GM23338 (cell line): Measurements from ENCODE around the gene ARFGEF2. TPM values are rescaled to one million over a fixed set of nuclear protein-coding genes. Genes with fewer than 3 reads are reported as not detected.

Experiments used
- ATAC-seq: fragments of 200-7000 bp; cut with Tn5 transposase; 3 replicates; pipeline ENCODE4 v1.9.1; 2020
- DNase-seq: peaks from one replicate; pipeline ENCODE4 v3.0.0-alpha.2; 2015; ENCODE audit warnings: low spot score
- H2AFZ ChIP-seq: fragments of 200-600 bp; sonication (generic); 2 replicates; pipeline ENCODE4 v1.8.0; 2016; ENCODE audit warnings: antibody characterized with exemption, mild to moderate bottlenecking, moderate library complexity
- H3F3A ChIP-seq: fragments of 200-600 bp; sonication (generic); replicated peaks from 2 replicates; pipeline ENCODE4 v1.8.0; 2017; ENCODE audit warnings: antibody characterized with exemption, mixed run types, low read depth
- H3K27ac ChIP-seq: fragments of 200-600 bp; sonication (generic); 2 replicates; pipeline ENCODE4 v1.6.1; 2016; ENCODE audit warnings: low read depth
- H3K27me3 ChIP-seq: fragments of 200-600 bp; sonication (generic); 2 replicates; pipeline ENCODE4 v1.8.0; 2016; ENCODE audit warnings: mild to moderate bottlenecking, mixed run types, moderate library complexity; ENCODE audit not compliant: insufficient read depth
- H3K36me3 ChIP-seq: fragments of 200-600 bp; sonication (generic); 2 replicates; pipeline ENCODE4 v1.8.0; 2016; ENCODE audit warnings: mild to moderate bottlenecking; ENCODE audit not compliant: insufficient read depth
- H3K4me1 ChIP-seq: fragments of 200-600 bp; sonication (generic); 2 replicates; pipeline ENCODE4 v1.8.0; 2016; ENCODE audit warnings: mild to moderate bottlenecking, moderate library complexity; ENCODE audit not compliant: insufficient read depth
- H3K4me2 ChIP-seq: fragments of 200-600 bp; sonication (generic); 2 replicates; pipeline ENCODE4 v1.7.1; 2017; ENCODE audit warnings: mixed run types
- H3K4me3 ChIP-seq: fragments of 200-600 bp; sonication (generic); 2 replicates; pipeline ENCODE4 v1.6.1; 2016; ENCODE audit warnings: mixed run types
- H3K79me2 ChIP-seq: fragments of 200-600 bp; sonication (generic); replicated peaks from 2 replicates; pipeline ENCODE4 v1.8.0; 2017; ENCODE audit warnings: mild to moderate bottlenecking; ENCODE audit not compliant: insufficient read depth
- H3K9me2 ChIP-seq: fragments of 200-600 bp; sonication (generic); 2 replicates; pipeline ENCODE4 v1.8.0; 2017; ENCODE audit not compliant: insufficient read depth
- H4K20me1 ChIP-seq: fragments of 200-600 bp; sonication (generic); replicated peaks from 2 replicates; pipeline ENCODE4 v1.8.0; 2017; ENCODE audit warnings: mild to moderate bottlenecking; ENCODE audit not compliant: insufficient read depth
- H3K27ac Mint-ChIP-seq: 2 replicates; pipeline ENCODE4 v1.8.0; 2020; ENCODE audit warnings: inconsistent platforms, mild to moderate bottlenecking, moderate library complexity, mixed read lengths
- H3K27me3 Mint-ChIP-seq: 3 replicates; pipeline ENCODE4 v1.8.0; 2022; ENCODE audit warnings: low read depth, mild to moderate bottlenecking, moderate library complexity, mixed read lengths, inconsistent platforms; ENCODE audit not compliant: insufficient read depth, poor library complexity
- H3K36me3 Mint-ChIP-seq: 3 replicates; pipeline ENCODE4 v1.8.0; 2021; ENCODE audit warnings: low read depth, mild to moderate bottlenecking, inconsistent platforms, moderate library complexity, mixed read lengths
- H3K4me1 Mint-ChIP-seq: 3 replicates; pipeline ENCODE4 v1.8.0; 2020; ENCODE audit warnings: mild to moderate bottlenecking, inconsistent platforms, mixed read lengths
- H3K4me3 Mint-ChIP-seq: 3 replicates; pipeline ENCODE4 v1.8.0; 2021; ENCODE audit warnings: moderate library complexity, mild to moderate bottlenecking, inconsistent platforms, mixed read lengths
- H3K9me3 Mint-ChIP-seq: 3 replicates; pipeline ENCODE4 v1.8.0; 2020; ENCODE audit warnings: moderate library complexity, mild to moderate bottlenecking, inconsistent platforms, mixed read lengths
- CREB1 ChIP-seq: fragments of 250-450 bp; sonication (Bioruptor Pico); IDR thresholded peaks from 2 replicates; pipeline ENCODE4 v1.5.0; 2020; ENCODE audit warnings: low read depth, mild to moderate bottlenecking, moderate library complexity
- CTCF ChIP-seq, 2 experiments: fragments of 200-600 bp in 1 of 2; sonication (generic) in 1 of 2; conservative IDR thresholded peaks; 2 replicates each; pipeline versions ENCODE4 v1.5.1 to v1.6.1; 2016 to 2017; ENCODE audit warnings: antibody characterized with exemption in 2 of 2, low read depth in 2 of 2, mild to moderate bottlenecking in 2 of 2, moderate library complexity in 1 of 2
- ETS1 ChIP-seq: IDR thresholded peaks from 2 replicates; pipeline ENCODE4 v1.6.1; 2016; ENCODE audit warnings: antibody characterized with exemption
- EZH2 ChIP-seq: fragments of 200-600 bp; sonication (generic); IDR thresholded peaks from one replicate; pipeline ENCODE4 v1.8.0; 2017; ENCODE audit warnings: antibody characterized with exemption, mild to moderate bottlenecking, low read depth; ENCODE audit not compliant: unreplicated experiment
- EZH2phosphoT487 ChIP-seq: fragments of 200-600 bp; sonication (generic); IDR thresholded peaks from one replicate; pipeline ENCODE4 v1.8.1; 2018; ENCODE audit warnings: antibody characterized with exemption; ENCODE audit not compliant: unreplicated experiment
- JUNB ChIP-seq: IDR thresholded peaks from one replicate; pipeline ENCODE4 v1.6.1; 2016; ENCODE audit warnings: antibody characterized with exemption; ENCODE audit not compliant: unreplicated experiment
- NANOG ChIP-seq: IDR thresholded peaks from 2 replicates; pipeline ENCODE4 v1.6.1; 2016; ENCODE audit warnings: antibody characterized with exemption, borderline replicate concordance
- POLR2AphosphoS5 ChIP-seq: IDR thresholded peaks from 2 replicates; pipeline ENCODE4 v1.6.1; 2016; ENCODE audit warnings: antibody characterized with exemption, low read depth
- STAT1 ChIP-seq: IDR thresholded peaks from one replicate; pipeline ENCODE4 v1.6.1; 2016; ENCODE audit warnings: antibody characterized with exemption; ENCODE audit not compliant: unreplicated experiment
- ZNF114 ChIP-seq: fragments of 250-450 bp; sonication (Bioruptor Pico); IDR thresholded peaks from 2 replicates; pipeline ENCODE4 v1.5.0; 2020; ENCODE audit warnings: mild to moderate bottlenecking, moderate library complexity
- ZNF331 ChIP-seq: fragments of 250-450 bp; sonication (Bioruptor Pico); IDR thresholded peaks from 2 replicates; pipeline ENCODE4 v1.5.0; 2020; ENCODE audit warnings: low read depth, mild to moderate bottlenecking, moderate library complexity
- polyA plus RNA-seq: library from polyadenylated mRNA; unstranded; fragments of >200 nt; fragmentation: Nextera tagmentation; extraction: Ambion mirVana; gene quantifications from 2 replicates; pipeline ENCODE4 v1.2.1, GENCODE V29; 2016
- total RNA-seq: library from RNA; depleted of rRNA; stranded (reverse); fragments of >200 nt; shearing (Covaris generic); gene quantifications from 2 replicates; pipeline ENCODE4 v1.2.3, GENCODE V29; 2014
- TF ChIP-seq, protein P1 (sequence below): IDR thresholded peaks from one replicate; pipeline ENCODE4 v1.6.1; 2018; ENCODE audit warnings: antibody characterized with exemption; ENCODE audit not compliant: unreplicated experiment
- TF ChIP-seq, protein P2 (sequence below): fragments of 250-450 bp; sonication (Bioruptor Pico); IDR thresholded peaks from 2 replicates; pipeline ENCODE4 v1.5.0; 2020; ENCODE audit warnings: mild to moderate bottlenecking, moderate library complexity

Gene ARFGEF2
- total and polyA plus RNA-seq, 2 experiments from 2014 or later, result 7.2 to 25.5 TPM

- H3K27me3 Mint-ChIP-seq, result peaks cover 2% of the 10 kb centered on the region
- ATAC-seq (no peak), DNase-seq (no peak)
- Histone ChIP-seq H3K4me1 (no peaks in the 10 kb centered on the region), H3K27ac (no peak overlapping the region), H3K36me3 (peaks cover 47% of the 10 kb centered on the region), H3K4me2 (no peak overlapping the region), H3K9me2 (no peaks in the 10 kb centered on the region), H3K79me2 (no peaks in the 10 kb centered on the region), H3K4me3 (no peak overlapping the region), H3K27me3 (no peaks in the 10 kb centered on the region), H4K20me1 (no peaks in the 10 kb centered on the region; the same call in 1 of the 2 replicates), H2AFZ (no peak overlapping the region), H3F3A (no peaks in the 10 kb centered on the region; the same call in 1 of the 2 replicates)
- H3K4me1 Mint-ChIP-seq, result no peaks in the 10 kb centered on the region
- no peak overlapping the region for H3K4me3 Mint-ChIP-seq
- no peak for TF ChIP-seq ZNF114 (CRISPR knock-in tag)
- TF ChIP-seq CREB1 (CRISPR knock-in tag), result no peak
- TF ChIP-seq, protein P1, sequence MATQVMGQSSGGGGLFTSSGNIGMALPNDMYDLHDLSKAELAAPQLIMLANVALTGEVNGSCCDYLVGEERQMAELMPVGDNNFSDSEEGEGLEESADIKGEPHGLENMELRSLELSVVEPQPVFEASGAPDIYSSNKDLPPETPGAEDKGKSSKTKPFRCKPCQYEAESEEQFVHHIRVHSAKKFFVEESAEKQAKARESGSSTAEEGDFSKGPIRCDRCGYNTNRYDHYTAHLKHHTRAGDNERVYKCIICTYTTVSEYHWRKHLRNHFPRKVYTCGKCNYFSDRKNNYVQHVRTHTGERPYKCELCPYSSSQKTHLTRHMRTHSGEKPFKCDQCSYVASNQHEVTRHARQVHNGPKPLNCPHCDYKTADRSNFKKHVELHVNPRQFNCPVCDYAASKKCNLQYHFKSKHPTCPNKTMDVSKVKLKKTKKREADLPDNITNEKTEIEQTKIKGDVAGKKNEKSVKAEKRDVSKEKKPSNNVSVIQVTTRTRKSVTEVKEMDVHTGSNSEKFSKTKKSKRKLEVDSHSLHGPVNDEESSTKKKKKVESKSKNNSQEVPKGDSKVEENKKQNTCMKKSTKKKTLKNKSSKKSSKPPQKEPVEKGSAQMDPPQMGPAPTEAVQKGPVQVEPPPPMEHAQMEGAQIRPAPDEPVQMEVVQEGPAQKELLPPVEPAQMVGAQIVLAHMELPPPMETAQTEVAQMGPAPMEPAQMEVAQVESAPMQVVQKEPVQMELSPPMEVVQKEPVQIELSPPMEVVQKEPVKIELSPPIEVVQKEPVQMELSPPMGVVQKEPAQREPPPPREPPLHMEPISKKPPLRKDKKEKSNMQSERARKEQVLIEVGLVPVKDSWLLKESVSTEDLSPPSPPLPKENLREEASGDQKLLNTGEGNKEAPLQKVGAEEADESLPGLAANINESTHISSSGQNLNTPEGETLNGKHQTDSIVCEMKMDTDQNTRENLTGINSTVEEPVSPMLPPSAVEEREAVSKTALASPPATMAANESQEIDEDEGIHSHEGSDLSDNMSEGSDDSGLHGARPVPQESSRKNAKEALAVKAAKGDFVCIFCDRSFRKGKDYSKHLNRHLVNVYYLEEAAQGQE, result no peak
- no peak for TF ChIP-seq POLR2AphosphoS5
- TF ChIP-seq, protein P2, sequence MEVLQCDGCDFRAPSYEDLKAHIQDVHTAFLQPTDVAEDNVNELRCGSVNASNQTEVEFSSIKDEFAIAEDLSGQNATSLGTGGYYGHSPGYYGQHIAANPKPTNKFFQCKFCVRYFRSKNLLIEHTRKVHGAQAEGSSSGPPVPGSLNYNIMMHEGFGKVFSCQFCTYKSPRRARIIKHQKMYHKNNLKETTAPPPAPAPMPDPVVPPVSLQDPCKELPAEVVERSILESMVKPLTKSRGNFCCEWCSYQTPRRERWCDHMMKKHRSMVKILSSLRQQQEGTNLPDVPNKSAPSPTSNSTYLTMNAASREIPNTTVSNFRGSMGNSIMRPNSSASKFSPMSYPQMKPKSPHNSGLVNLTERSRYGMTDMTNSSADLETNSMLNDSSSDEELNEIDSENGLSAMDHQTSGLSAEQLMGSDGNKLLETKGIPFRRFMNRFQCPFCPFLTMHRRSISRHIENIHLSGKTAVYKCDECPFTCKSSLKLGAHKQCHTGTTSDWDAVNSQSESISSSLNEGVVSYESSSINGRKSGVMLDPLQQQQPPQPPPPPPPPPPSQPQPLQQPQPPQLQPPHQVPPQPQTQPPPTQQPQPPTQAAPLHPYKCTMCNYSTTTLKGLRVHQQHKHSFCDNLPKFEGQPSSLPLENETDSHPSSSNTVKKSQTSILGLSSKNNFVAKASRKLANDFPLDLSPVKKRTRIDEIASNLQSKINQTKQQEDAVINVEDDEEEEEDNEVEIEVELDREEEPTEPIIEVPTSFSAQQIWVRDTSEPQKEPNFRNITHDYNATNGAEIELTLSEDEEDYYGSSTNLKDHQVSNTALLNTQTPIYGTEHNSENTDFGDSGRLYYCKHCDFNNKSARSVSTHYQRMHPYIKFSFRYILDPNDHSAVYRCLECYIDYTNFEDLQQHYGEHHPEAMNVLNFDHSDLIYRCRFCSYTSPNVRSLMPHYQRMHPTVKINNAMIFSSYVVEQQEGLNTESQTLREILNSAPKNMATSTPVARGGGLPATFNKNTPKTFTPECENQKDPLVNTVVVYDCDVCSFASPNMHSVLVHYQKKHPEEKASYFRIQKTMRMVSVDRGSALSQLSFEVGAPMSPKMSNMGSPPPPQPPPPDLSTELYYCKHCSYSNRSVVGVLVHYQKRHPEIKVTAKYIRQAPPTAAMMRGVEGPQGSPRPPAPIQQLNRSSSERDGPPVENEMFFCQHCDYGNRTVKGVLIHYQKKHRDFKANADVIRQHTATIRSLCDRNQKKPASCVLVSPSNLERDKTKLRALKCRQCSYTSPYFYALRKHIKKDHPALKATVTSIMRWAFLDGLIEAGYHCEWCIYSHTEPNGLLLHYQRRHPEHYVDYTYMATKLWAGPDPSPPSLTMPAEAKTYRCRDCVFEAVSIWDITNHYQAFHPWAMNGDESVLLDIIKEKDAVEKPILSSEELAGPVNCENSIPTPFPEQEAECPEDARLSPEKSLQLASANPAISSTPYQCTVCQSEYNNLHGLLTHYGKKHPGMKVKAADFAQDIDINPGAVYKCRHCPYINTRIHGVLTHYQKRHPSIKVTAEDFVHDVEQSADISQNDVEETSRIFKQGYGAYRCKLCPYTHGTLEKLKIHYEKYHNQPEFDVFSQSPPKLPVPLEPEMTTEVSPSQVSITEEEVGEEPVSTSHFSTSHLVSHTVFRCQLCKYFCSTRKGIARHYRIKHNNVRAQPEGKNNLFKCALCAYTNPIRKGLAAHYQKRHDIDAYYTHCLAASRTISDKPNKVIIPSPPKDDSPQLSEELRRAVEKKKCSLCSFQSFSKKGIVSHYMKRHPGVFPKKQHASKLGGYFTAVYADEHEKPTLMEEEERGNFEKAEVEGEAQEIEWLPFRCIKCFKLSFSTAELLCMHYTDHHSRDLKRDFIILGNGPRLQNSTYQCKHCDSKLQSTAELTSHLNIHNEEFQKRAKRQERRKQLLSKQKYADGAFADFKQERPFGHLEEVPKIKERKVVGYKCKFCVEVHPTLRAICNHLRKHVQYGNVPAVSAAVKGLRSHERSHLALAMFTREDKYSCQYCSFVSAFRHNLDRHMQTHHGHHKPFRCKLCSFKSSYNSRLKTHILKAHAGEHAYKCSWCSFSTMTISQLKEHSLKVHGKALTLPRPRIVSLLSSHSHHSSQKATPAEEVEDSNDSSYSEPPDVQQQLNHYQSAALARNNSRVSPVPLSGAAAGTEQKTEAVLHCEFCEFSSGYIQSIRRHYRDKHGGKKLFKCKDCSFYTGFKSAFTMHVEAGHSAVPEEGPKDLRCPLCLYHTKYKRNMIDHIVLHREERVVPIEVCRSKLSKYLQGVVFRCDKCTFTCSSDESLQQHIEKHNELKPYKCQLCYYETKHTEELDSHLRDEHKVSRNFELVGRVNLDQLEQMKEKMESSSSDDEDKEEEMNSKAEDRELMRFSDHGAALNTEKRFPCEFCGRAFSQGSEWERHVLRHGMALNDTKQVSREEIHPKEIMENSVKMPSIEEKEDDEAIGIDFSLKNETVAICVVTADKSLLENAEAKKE (CRISPR knock-in tag), result no peak
- no peak for TF ChIP-seq JUNB
- no peak for TF ChIP-seq NANOG
- no peak for TF ChIP-seq EZH2
- TF ChIP-seq STAT1, result no peak
- no peak for TF ChIP-seq ZNF331 (CRISPR knock-in tag)
- TF ChIP-seq ETS1, result no peak
- TF ChIP-seq EZH2phosphoT487, result no peak
- no peak for TF ChIP-seq CTCF (conservative IDR thresholded peaks at IDR 0.05; ENCODE audit: low read depth in 2 of 2)
- no peak overlapping the region for H3K27ac Mint-ChIP-seq
- H3K9me3 Mint-ChIP-seq, result peaks cover 24% of the 10 kb centered on the region
- peaks cover 88% of the 10 kb centered on the region for H3K36me3 Mint-ChIP-seq
These were observed 63.2 kb downstream of the ARFGEF2 start for GRCh38 chr20:48984575-48985219.
